ENCODE data around the gene FLT3. TPM values are rescaled to one million over a fixed set of nuclear protein-coding genes. Genes with fewer than 3 reads are reported as not detected.

Gene FLT3
- total RNA-seq, 4 donors from 2014 or later = 0.55 to 0.95 TPM; not detected in 2

GRCh38 chr13:27981006-27981708 lies 119.2 kb downstream of the FLT3 start:
- TF ChIP-seq POLR2AphosphoS5 (IDR thresholded peaks at IDR 0.05) (no peak), POLR2A (IDR thresholded peaks at IDR 0.05) (no peak), CTCF (IDR thresholded peaks at IDR 0.05) (no peak), EP300 (IDR thresholded peaks at IDR 0.05; ENCODE audit: low read depth) (no peak)
- Histone ChIP-seq H3K9me3 (no peaks in the 10 kb centered on the region), H3K36me3 (no peaks in the 10 kb centered on the region), H3K27ac (peak overlapping the region; percentile 84 to 97 (median 92)), H3K4me3 (peak overlapping the region in 2 of 4 donors; percentile 60 to 61), H3K4me1 (peaks cover 0 to 43% (median 17%) of the 10 kb centered on the region in 4 donors), H3K27me3 (peaks cover 83% of the 10 kb centered on the region)
- DNase-seq = peak; percentile 29
- 23 to 25% methylated on average over 4 to 11 of the region's 11 CpGs for WGBS, 2 donors (ENCODE audit: low coverage in 1 of 2)
- intact Hi-C loops (cut with DNase I; ENCODE audit: low total_unique reads) (loop anchor here (5.0 to 10.0 kb wide), 3 partner anchors 149 to 1036 kb away; no protein-coding TSS in a partner anchor), in situ Hi-C loops (cut with MboI; ENCODE audit: low pct_ligation_motif_present in 1 of 4, low pct_unique_long_range_greater_than_20kb in 1 of 4, low sequenced_read_pairs in 3 of 4) (loop anchor here (5.0 to 25.0 kb wide), 7 partner anchors 146 to 1036 kb away; no protein-coding TSS in a partner anchor)

- WGBS, 2 donors (ENCODE audit: low coverage in 1 of 2) = 4% methylated on average over 46 of the region's 54 CpGs; no CpG with 5 or more reads in 1 of the 2 donors
- Histone ChIP-seq H3K27me3 (peaks cover 90% of the 10 kb centered on the region), H3K27ac (peak overlapping the region; percentile 84 to 97 (median 92)), H3K36me3 (no peaks in the 10 kb centered on the region), H3K4me1 (peaks cover 0 to 43% (median 17%) of the 10 kb centered on the region in 4 donors), H3K4me3 (peak overlapping the region; percentile 1 to 61 (median 39)), H3K9me3 (no peaks in the 10 kb centered on the region)
- intact Hi-C loops (cut with DNase I; ENCODE audit: low total_unique reads) = loop anchor here (5.0 to 10.0 kb wide), 3 partner anchors 148 to 1036 kb away; no protein-coding TSS in a partner anchor
- in situ Hi-C loops (cut with MboI; ENCODE audit: low pct_ligation_motif_present in 1 of 4, low pct_unique_long_range_greater_than_20kb in 1 of 4, low sequenced_read_pairs in 3 of 4) = loop anchor here (5.0 to 25.0 kb wide), 7 partner anchors 146 to 1036 kb away; no protein-coding TSS in a partner anchor
- DNase-seq = peak; percentile 63
- TF ChIP-seq POLR2A (IDR thresholded peaks at IDR 0.05) (peak; percentile 56), CTCF (IDR thresholded peaks at IDR 0.05) (no peak), POLR2AphosphoS5 (IDR thresholded peaks at IDR 0.05) (peak; percentile 14 to 54 (median 51))
Observed at GRCh38 chr13:27980280-27980998, 119.9 kb downstream of the FLT3 start.

GRCh38 chr13:27979765-27980279 lies 120.6 kb downstream of the FLT3 start:
- no peaks in the 10 kb centered on the region for H3K9me3 ChIP-seq
- no peaks in the 10 kb centered on the region for H3K36me3 ChIP-seq
- TF ChIP-seq POLR2AphosphoS5 (IDR thresholded peaks at IDR 0.05) (no peak), CTCF (IDR thresholded peaks at IDR 0.05) (no peak), POLR2A (IDR thresholded peaks at IDR 0.05) (no peak), EP300 (IDR thresholded peaks at IDR 0.05; ENCODE audit: low read depth) (no peak)
- 0 to 4% methylated on average over 4 to 15 of the region's 15 CpGs for WGBS, 2 donors (ENCODE audit: low coverage in 1 of 2)
- H3K4me1 ChIP-seq = peaks cover 0 to 43% (median 17%) of the 10 kb centered on the region in 4 donors
- in situ Hi-C loops (cut with MboI; ENCODE audit: low pct_ligation_motif_present in 1 of 4, low pct_unique_long_range_greater_than_20kb in 1 of 4, low sequenced_read_pairs in 3 of 4) = loop anchor here (5.0 to 25.0 kb wide), 9 partner anchors 145 to 1035 kb away; no protein-coding TSS in a partner anchor
- intact Hi-C loops (cut with DNase I; ENCODE audit: low total_unique reads) = loop anchor here (5.0 to 10.0 kb wide), 3 partner anchors 148 to 1035 kb away; no protein-coding TSS in a partner anchor
- no peak for DNase-seq
- peaks cover 96% of the 10 kb centered on the region for H3K27me3 ChIP-seq
- H3K4me3 ChIP-seq = peak overlapping the region; percentile 1 to 61 (median 39)
- peak overlapping the region; percentile 84 to 97 (median 92) for H3K27ac ChIP-seq
